H1 (cell line): Measurements from ENCODE around the gene ZNF500. TPM values are rescaled to one million over a fixed set of nuclear protein-coding genes. Genes with fewer than 3 reads are reported as not detected.

Experiments used
- BACH1 ChIP-seq: IDR thresholded peaks from 2 replicates; pipeline ENCODE4 v1.6.1; 2012; ENCODE audit warnings: low read length, improper control_type of control experiment
- CEBPB ChIP-seq: IDR thresholded peaks from 2 replicates; pipeline ENCODE4 v1.6.1; 2012; ENCODE audit warnings: low read depth, low read length
- CHD2 ChIP-seq: IDR thresholded peaks from 2 replicates; pipeline ENCODE4 v1.6.1; 2012; ENCODE audit warnings: low read length, improper control_type of control experiment
- EGR1 ChIP-seq: IDR thresholded peaks from 2 replicates; pipeline ENCODE4 v1.6.1; 2011; ENCODE audit warnings: low read depth, low read length, borderline replicate concordance
- HDAC2 ChIP-seq, 2 experiments: fragments of 300-600 bp in 1 of 2; sonication (generic) in 1 of 2; IDR thresholded peaks; 2 replicates each; pipeline ENCODE4 v1.6.1; 2011 to 2012; ENCODE audit warnings: low read depth in 2 of 2, low read length in 2 of 2, mild to moderate bottlenecking in 2 of 2, moderate library complexity in 2 of 2, borderline replicate concordance in 1 of 2, inconsistent platforms in 1 of 2
- JUND ChIP-seq: IDR thresholded peaks from 2 replicates; pipeline ENCODE4 v1.6.1; 2011; ENCODE audit warnings: mild to moderate bottlenecking, improper control_type of control experiment, low read length
- KDM4A ChIP-seq: IDR thresholded peaks from one replicate; pipeline ENCODE4 v1.7.1; 2012; ENCODE audit warnings: low read depth, mild to moderate bottlenecking, moderate library complexity, low read length, inconsistent platforms; ENCODE audit not compliant: severe bottlenecking
- MAFK ChIP-seq: IDR thresholded peaks from 2 replicates; pipeline ENCODE4 v1.6.1; 2012; ENCODE audit warnings: low read depth, mild to moderate bottlenecking, improper control_type of control experiment, low read length
- NRF1 ChIP-seq: IDR thresholded peaks from 2 replicates; pipeline ENCODE4 v1.6.1; 2011; ENCODE audit warnings: mild to moderate bottlenecking, low read depth, low read length, improper control_type of control experiment
- POLR2A ChIP-seq, 2 experiments: IDR thresholded peaks; 1 replicate in 1 of 2; 2 replicates in 1 of 2; pipeline ENCODE4 v1.6.1; 2011; ENCODE audit warnings: low read depth in 2 of 2, low read length in 2 of 2, mild to moderate bottlenecking in 2 of 2; ENCODE audit errors: control extremely low read depth in 1 of 2
- RFX5 ChIP-seq: IDR thresholded peaks from 2 replicates; pipeline ENCODE4 v1.6.1; 2011; ENCODE audit warnings: low read depth, low read length, improper control_type of control experiment, borderline replicate concordance
- RXRA ChIP-seq: IDR thresholded peaks from 2 replicates; pipeline ENCODE4 v1.6.1; 2011; ENCODE audit warnings: low read depth, mild to moderate bottlenecking, low read length, moderate library complexity; ENCODE audit not compliant: insufficient read depth
- SAP30 ChIP-seq: fragments of 300-600 bp; sonication (generic); IDR thresholded peaks from 2 replicates; pipeline ENCODE4 v1.7.1; 2012; ENCODE audit warnings: low read length, moderate library complexity, mild to moderate bottlenecking, inconsistent platforms; ENCODE audit not compliant: insufficient read depth, insufficient replicate concordance
- SIX5 ChIP-seq: IDR thresholded peaks from 2 replicates; pipeline ENCODE4 v1.6.1; 2011; ENCODE audit warnings: mild to moderate bottlenecking, low read depth, low read length
- SP4 ChIP-seq: IDR thresholded peaks from 2 replicates; pipeline ENCODE4 v1.6.1; 2012; ENCODE audit warnings: low read length, inconsistent platforms
- SRF ChIP-seq: IDR thresholded peaks from 2 replicates; pipeline ENCODE4 v1.6.1; 2011; ENCODE audit warnings: mild to moderate bottlenecking, low read depth, low read length, moderate library complexity
- TAF1 ChIP-seq: IDR thresholded peaks from 2 replicates; pipeline ENCODE4 v1.6.1; 2011; ENCODE audit warnings: mild to moderate bottlenecking, low read depth, low read length
- TAF7 ChIP-seq: optimal IDR thresholded peaks from 2 replicates; pipeline ENCODE3; 2011; ENCODE audit warnings: low read depth, mild to moderate bottlenecking, inconsistent platforms, low read length, moderate library complexity, borderline replicate concordance
- TBP ChIP-seq: IDR thresholded peaks from 2 replicates; pipeline ENCODE4 v1.6.1; 2011; ENCODE audit warnings: low read depth, low read length, improper control_type of control experiment
- TEAD4 ChIP-seq: IDR thresholded peaks from 2 replicates; pipeline ENCODE4 v1.6.1; 2012; ENCODE audit warnings: low read depth, low read length, inconsistent platforms, mixed read lengths
- polyA plus RNA-seq, 7 experiments: library from polyadenylated mRNA; depleted of rRNA in 3 of 7; stranded (reverse) in 5 of 7; unstranded in 2 of 7; fragments of >200 nt in 5 of 7; fragments of 200-250 nt in 2 of 7; gene quantifications; 1 replicate in 5 of 7; 2 replicates in 1 of 7; 4 replicates in 1 of 7; pipeline versions ENCODE4 v1.2.1 to v1.2.3, GENCODE V29; 2011 to 2013; ENCODE audit warnings: missing spikeins in 2 of 7, mixed read lengths in 2 of 7
- total RNA-seq: library from RNA; stranded (reverse); fragmentation: NEBNext Ultra II Directional; extraction: Animal tissue kit (Norgen Biotek cat#: 25700); gene quantifications from 2 replicates; pipeline ENCODE4 v1.2.1, GENCODE V29; 2021
- TF ChIP-seq, protein P1 (sequence below): IDR thresholded peaks from 2 replicates; pipeline ENCODE4 v1.6.1; 2011; ENCODE audit warnings: low read length, improper control_type of control experiment
- TF ChIP-seq, protein P2 (sequence below): IDR thresholded peaks from 2 replicates; pipeline ENCODE4 v1.6.1; 2012; ENCODE audit warnings: inconsistent platforms

ZNF500 gene
- total and polyA plus RNA-seq, 2 of the 8 experiments (the other 6 are each of a cell fraction or from before 2014, with no cell fraction given) = 10.3 to 10.4 TPM

DNA sequence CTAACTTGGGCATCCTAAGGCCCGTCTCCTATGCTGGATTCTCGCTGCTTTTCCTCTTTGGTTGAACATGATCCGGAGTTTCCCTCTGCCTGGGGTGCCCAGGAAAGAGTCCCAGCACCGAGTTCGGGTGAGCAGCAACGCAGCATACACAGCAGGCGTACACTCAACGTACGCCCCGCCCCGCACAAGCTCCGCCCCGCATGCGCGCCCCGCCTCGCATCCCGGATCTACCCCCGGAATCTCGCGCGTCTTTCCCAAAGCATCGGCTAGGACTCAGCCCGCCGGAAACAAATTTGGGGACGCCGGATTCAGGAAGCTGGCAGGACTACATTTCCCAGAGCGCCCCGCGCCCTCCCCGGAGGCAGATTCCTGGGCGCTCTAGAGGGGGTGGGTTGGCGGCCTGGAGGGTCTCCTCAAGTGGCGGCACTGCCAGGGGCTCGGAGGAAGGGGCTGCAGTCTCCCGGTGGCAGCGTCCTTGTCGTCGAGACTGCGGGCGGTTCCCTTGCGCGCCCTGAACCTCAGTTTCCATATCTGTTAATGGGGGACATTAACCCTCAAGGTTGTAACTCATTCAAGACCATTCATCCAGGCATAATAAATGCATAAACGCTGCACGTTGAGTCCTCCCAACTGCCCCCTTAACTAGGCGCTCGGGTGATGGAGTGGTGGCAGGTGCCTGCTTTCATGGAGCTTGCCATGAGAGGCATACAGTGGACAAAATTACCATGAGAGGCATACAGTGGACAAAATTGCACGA, 1.8 kb upstream of the ZNF500 start (continued):
- TF ChIP-seq SAP30 (no peak), POLR2A (IDR thresholded peaks at IDR 0.05; ENCODE audit: control extremely low read depth in 1 of 2, low read depth in 2 of 2, low read length in 2 of 2) (peak in 1 of 2 experiments; percentile 72; a peak in 2 of 3 replicates), HDAC2 (IDR thresholded peaks at IDR 0.05; ENCODE audit: borderline replicate concordance in 1 of 2, low read depth in 2 of 2, low read length in 2 of 2) (peak in 1 of 2 experiments; percentile 70; a peak in 1 of 4 replicates), CHD2 (peak; percentile 97), TAF7 (no peak), NRF1 (peak; percentile 76), JUND (no peak), BACH1 (no peak), SP4 (no peak), TAF1 (peak; percentile 56), CEBPB (no peak), TBP (peak; percentile 46; the same call in 1 of the 2 replicates), SIX5 (peak; percentile 80), TEAD4 (peak; percentile 32; the same call in 1 of the 2 replicates), KDM4A (peak; percentile 55), RXRA (no peak), RFX5 (no peak), SRF (0 out of 2 replicates have a peak, but pooled peaks have one; percentile 9), EGR1 (0 out of 2 replicates have a peak, but pooled peaks have one; percentile 23), MAFK (no peak)
- TF ChIP-seq, protein P1, sequence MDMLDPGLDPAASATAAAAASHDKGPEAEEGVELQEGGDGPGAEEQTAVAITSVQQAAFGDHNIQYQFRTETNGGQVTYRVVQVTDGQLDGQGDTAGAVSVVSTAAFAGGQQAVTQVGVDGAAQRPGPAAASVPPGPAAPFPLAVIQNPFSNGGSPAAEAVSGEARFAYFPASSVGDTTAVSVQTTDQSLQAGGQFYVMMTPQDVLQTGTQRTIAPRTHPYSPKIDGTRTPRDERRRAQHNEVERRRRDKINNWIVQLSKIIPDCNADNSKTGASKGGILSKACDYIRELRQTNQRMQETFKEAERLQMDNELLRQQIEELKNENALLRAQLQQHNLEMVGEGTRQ = no peak; the same call in 1 of the 2 replicates
- TF ChIP-seq, protein P2, sequence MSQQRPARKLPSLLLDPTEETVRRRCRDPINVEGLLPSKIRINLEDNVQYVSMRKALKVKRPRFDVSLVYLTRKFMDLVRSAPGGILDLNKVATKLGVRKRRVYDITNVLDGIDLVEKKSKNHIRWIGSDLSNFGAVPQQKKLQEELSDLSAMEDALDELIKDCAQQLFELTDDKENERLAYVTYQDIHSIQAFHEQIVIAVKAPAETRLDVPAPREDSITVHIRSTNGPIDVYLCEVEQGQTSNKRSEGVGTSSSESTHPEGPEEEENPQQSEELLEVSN = no peak; the same call in 1 of the 2 replicates
